HepG2 (cell line): ENCODE data around the gene GAL3ST3. TPM values are rescaled to one million over a fixed set of nuclear protein-coding genes. Genes with fewer than 3 reads are reported as not detected.

Source experiments
- ATAC-seq: fragments of 200-7000 bp; cut with Tn5 transposase; 3 replicates; pipeline ENCODE4 v1.9.1; 2020; ENCODE audit warnings: mild to moderate bottlenecking, moderate library complexity
- BruUV-seq: library from RNA; stranded (reverse); fragments of 400-500 nt; replicated peaks from 2 replicates; lab custom pipeline; 2021; lab: Mats Ljungman, UMichigan
- CTCF ChIA-PET: fragments of 300-600 bp; formaldehyde crosslinking; extraction: SDS; loops from one replicate; lab custom pipeline; 2021; ENCODE audit warnings: low total read pairs, inconsistent platforms, low intra/inter-chr PET ratio; lab: Yijun Ruan, JAX
- POLR2A ChIA-PET: fragments of 350-600 bp; sonication (Branson Sonifier 250); formaldehyde crosslinking; loops from one replicate; lab custom pipeline; 2020; ENCODE audit warnings: antibody characterized with exemption, inconsistent platforms; lab: Yijun Ruan, JAX
- DNase-seq: peaks from one replicate; pipeline ENCODE4 v3.0.0-alpha.2; 2015; ENCODE audit warnings: low spot score
- FAIRE-seq: peaks from 3 replicates; lab custom pipeline; 2011; peaks lifted over from hg19 to GRCh38; lab: Jason Lieb, UNC
- H2AFZ ChIP-seq: one replicate; pipeline ENCODE4 v1.6.1; 2011; ENCODE audit warnings: low read length, inconsistent platforms
- H3K27ac ChIP-seq: fragments of 300-600 bp; 3 replicates; pipeline ENCODE4 v1.8.0; 2011; ENCODE audit warnings: mixed run types, mild to moderate bottlenecking, mixed read lengths, low read length, inconsistent platforms; ENCODE audit not compliant: insufficient read depth; ENCODE audit errors: extremely low read length
- H3K27me3 ChIP-seq, 2 experiments: fragments of 200-600 bp in 1 of 2; 2 replicates in 1 of 2; 3 replicates in 1 of 2; pipeline versions ENCODE4 v1.6.0 to v1.8.0; 2011; ENCODE audit warnings: low read length in 2 of 2, mild to moderate bottlenecking in 2 of 2, moderate library complexity in 2 of 2, inconsistent platforms in 1 of 2; ENCODE audit not compliant: insufficient read depth in 2 of 2, control insufficient read depth in 1 of 2
- H3K36me3 ChIP-seq, 2 experiments: fragments of 200-600 bp in 1 of 2; replicated peaks in 1 of 2; 2 replicates in 1 of 2; 3 replicates in 1 of 2; pipeline versions ENCODE4 v1.5.1 to v1.8.0; 2011; ENCODE audit warnings: low read length in 2 of 2, inconsistent platforms in 1 of 2; ENCODE audit not compliant: insufficient read depth in 2 of 2, control insufficient read depth in 1 of 2
- H3K4me1 ChIP-seq: 2 replicates; pipeline ENCODE4 v1.5.1; 2012; ENCODE audit warnings: low read length, inconsistent platforms; ENCODE audit not compliant: insufficient read depth
- H3K4me2 ChIP-seq: 2 replicates; pipeline ENCODE4 v1.6.0; 2011; ENCODE audit warnings: low read depth, low read length, inconsistent platforms
- H3K4me3 ChIP-seq, 3 experiments: fragments of 200-600 bp in 1 of 3; sonication (generic), shearing (Covaris generic) in 1 of 3; replicated peaks in 1 of 3; 2 replicates each; pipeline ENCODE4 v1.5.1; 2011 to 2016; ENCODE audit warnings: low read length in 3 of 3, inconsistent platforms in 2 of 3, low read depth in 2 of 3, mild to moderate bottlenecking in 2 of 3, control low read depth in 1 of 3, mixed read lengths in 1 of 3; ENCODE audit not compliant: insufficient read depth in 1 of 3
- H3K79me2 ChIP-seq: one replicate; pipeline ENCODE4 v1.6.1; 2011; ENCODE audit warnings: low read length, inconsistent platforms; ENCODE audit not compliant: insufficient read depth
- H3K9ac ChIP-seq: 2 replicates; pipeline ENCODE4 v1.6.0; 2011; ENCODE audit warnings: mild to moderate bottlenecking, low read depth, low read length, inconsistent platforms; ENCODE audit not compliant: insufficient read depth
- H3K9me3 ChIP-seq: 2 replicates; pipeline ENCODE4 v1.5.1; 2012; ENCODE audit warnings: mild to moderate bottlenecking, low read length
- H4K20me1 ChIP-seq: 2 replicates; pipeline ENCODE4 v1.6.0; 2011; ENCODE audit warnings: inconsistent platforms, mild to moderate bottlenecking, low read length, moderate library complexity; ENCODE audit not compliant: insufficient read depth
- AGO2 ChIP-seq: fragments of 200-400 bp; formaldehyde crosslinking; optimal IDR thresholded peaks from 2 replicates; pipeline ENCODE3; 2017; ENCODE audit warnings: mild to moderate bottlenecking, low read depth, low read length, moderate library complexity
- AHDC1 ChIP-seq: sonication (generic); formaldehyde crosslinking; IDR thresholded peaks from 2 replicates; pipeline ENCODE4 v1.5.1; 2020; ENCODE audit warnings: mild to moderate bottlenecking, missing genetic modification reagents, borderline replicate concordance
- ARID2 ChIP-seq: sonication (generic); formaldehyde crosslinking; IDR thresholded peaks from 2 replicates; pipeline ENCODE4 v1.8.1; 2022; ENCODE audit warnings: mild to moderate bottlenecking, missing genetic modification reagents, borderline replicate concordance
- DZIP1 ChIP-seq: sonication (generic); formaldehyde crosslinking; IDR thresholded peaks from 2 replicates; pipeline ENCODE4 v1.5.0; 2020; ENCODE audit warnings: mild to moderate bottlenecking, missing genetic modification reagents
- JDP2 ChIP-seq: sonication (generic); formaldehyde crosslinking; IDR thresholded peaks from 2 replicates; pipeline ENCODE4 v1.8.1; 2022; ENCODE audit warnings: missing genetic modification reagents, borderline replicate concordance
- NFYC ChIP-seq: IDR thresholded peaks from 2 replicates; pipeline ENCODE4 v1.6.1; 2016; ENCODE audit warnings: missing genetic modification reagents, missing compliant biosample characterization
- PHF20 ChIP-seq: sonication (generic); formaldehyde crosslinking; IDR thresholded peaks from 2 replicates; pipeline ENCODE4 v1.5.0; 2020; ENCODE audit warnings: mild to moderate bottlenecking, missing genetic modification reagents
- RCOR2 ChIP-seq: IDR thresholded peaks from 2 replicates; pipeline ENCODE4 v1.6.1; 2016; ENCODE audit warnings: missing biosample characterization, missing genetic modification reagents
- SIX4 ChIP-seq: sonication (generic); formaldehyde crosslinking; IDR thresholded peaks from 2 replicates; pipeline ENCODE4 v1.4.0; 2020; ENCODE audit warnings: missing genetic modification reagents
- SMYD3 ChIP-seq: sonication (generic); formaldehyde crosslinking; IDR thresholded peaks from 2 replicates; pipeline ENCODE4 v1.8.1; 2023; ENCODE audit warnings: mild to moderate bottlenecking, missing genetic modification reagents
- SYNCRIP ChIP-seq: fragments of 200-400 bp; formaldehyde crosslinking; IDR thresholded peaks from 2 replicates; pipeline ENCODE4 v1.6.1; 2018; ENCODE audit warnings: mild to moderate bottlenecking, low read depth, low read length; ENCODE audit not compliant: insufficient read depth
- TCF12 ChIP-seq, 2 experiments: fragments of 450-650 bp in 1 of 2; sonication (generic) in 1 of 2; formaldehyde crosslinking in 1 of 2; IDR thresholded peaks; 2 replicates each; pipeline versions ENCODE4 v1.6.1 to v1.8.0; 2017 to 2022; ENCODE audit warnings: antibody characterized with exemption in 1 of 2, mild to moderate bottlenecking in 1 of 2, missing genetic modification reagents in 1 of 2, moderate library complexity in 1 of 2
- ZFX ChIP-seq: sonication (generic); formaldehyde crosslinking; IDR thresholded peaks from 2 replicates; pipeline ENCODE4 v1.4.0; 2020; ENCODE audit warnings: mild to moderate bottlenecking, low read depth, missing genetic modification reagents, moderate library complexity
- ZNF180 ChIP-seq: sonication (generic); formaldehyde crosslinking; IDR thresholded peaks from 2 replicates; pipeline ENCODE4 v1.4.0; 2020; ENCODE audit warnings: low read depth, missing genetic modification reagents, borderline replicate concordance
- ZNF543 ChIP-seq: sonication (generic); formaldehyde crosslinking; IDR thresholded peaks from 2 replicates; pipeline ENCODE4 v1.4.0; 2020; ENCODE audit warnings: mild to moderate bottlenecking, missing genetic modification reagents
- ZNF703 ChIP-seq: sonication (generic); formaldehyde crosslinking; IDR thresholded peaks from 2 replicates; pipeline ENCODE4 v1.5.1; 2020; ENCODE audit warnings: missing genetic modification reagents, mild to moderate bottlenecking, moderate library complexity, borderline replicate concordance
- WGBS: methylation state at CpG from one replicate; pipeline ENCODE4 v1.1.6; 2017; ENCODE audit warnings: low lambda C conversion rate; 5-methylcytosine and 5-hydroxymethylcytosine counted together
- in situ Hi-C: cut with HindIII; loops from 2 replicates; pipeline ENCODE4 v1.10.0; 2017; ENCODE audit warnings: low pct_unique_long_range_greater_than_20kb; ENCODE audit not compliant: extremely low pct_ligation_motif_present
- intact Hi-C: fragments of 100-400 bp; cut with micrococcal nuclease; formaldehyde crosslinking; loops from one replicate; pipeline ENCODE4 v1.10.0; 2022; ENCODE audit not compliant: unreplicated experiment
- polyA plus RNA-seq, 8 experiments: library from polyadenylated mRNA; depleted of rRNA in 3 of 8; stranded (reverse) in 7 of 8; unstranded in 1 of 8; fragments of >200 nt; fragmentation: Illumina TruSeq in 4 of 8; extraction: Trizol in 4 of 8; gene quantifications; 2 replicates each; pipeline versions ENCODE4 v1.2.1 to v1.2.3, GENCODE V29; 2011 to 2016; ENCODE audit warnings: low read depth in 4 of 8, missing spikeins in 1 of 8, mixed read lengths in 1 of 8; ENCODE audit not compliant: insufficient read depth in 1 of 8
- total RNA-seq, 5 experiments: library from RNA; depleted of rRNA; stranded (reverse); fragments of >200 nt; fragmentation: Illumina TruSeq; extraction: Trizol; gene quantifications; 2 replicates each; pipeline ENCODE4 v1.2.3, GENCODE V29; 2016; ENCODE audit warnings: low read depth in 1 of 5

The GAL3ST3 gene
- total and polyA plus RNA-seq, 2 of the 13 experiments (the other 11 are each of a cell fraction or from before 2014, with no cell fraction given), result not detected

- ATAC-seq, result no peak
- in situ Hi-C loops, result no loop called here
- peak overlapping the region; percentile 89 for H3K4me2 ChIP-seq
- BruUV-seq, result TSS peak; percentile 35
- DNase-seq, result no peak
- no peaks in the 10 kb centered on the region for H3K27me3 ChIP-seq
- H2AFZ ChIP-seq, result no peak overlapping the region
- 47% methylated on average over 2 of the region's 2 CpGs for WGBS
- FAIRE-seq, result no peak
- ChIA-PET CTCF (no interaction called here), POLR2A (interaction anchor here (0.7 to 5.1 kb wide), 4 partner anchors 15 to 48 kb away, joined by 3 to 40 read pairs (median 4); partner anchors contain the start of gene SF3B2)
- no peaks in the 10 kb centered on the region for H4K20me1 ChIP-seq
- no peaks in the 10 kb centered on the region for H3K9me3 ChIP-seq
- TF ChIP-seq JDP2 (CRISPR knock-in tag) (no peak), TCF12 (IDR thresholded peaks at IDR 0.05) (no peak), TCF12 (CRISPR knock-in tag; IDR thresholded peaks at IDR 0.05) (no peak), RCOR2 (CRISPR knock-in tag) (no peak), ZNF180 (CRISPR knock-in tag) (no peak), AHDC1 (CRISPR knock-in tag) (no peak), DZIP1 (CRISPR knock-in tag) (no peak), ZNF703 (CRISPR knock-in tag) (no peak), SYNCRIP (no peak), NFYC (CRISPR knock-in tag) (no peak), SIX4 (no peak), PHF20 (CRISPR knock-in tag) (no peak), SMYD3 (CRISPR knock-in tag) (no peak), AGO2 (no peak), ARID2 (CRISPR knock-in tag) (no peak), ZFX (no peak), ZNF543 (no peak)
- H3K79me2 ChIP-seq, result peaks cover 21% of the 10 kb centered on the region
- peaks cover 55% of the 10 kb centered on the region for H3K4me1 ChIP-seq
- peak overlapping the region; percentile 82 to 88 (median 86) for H3K4me3 ChIP-seq
- peak overlapping the region; percentile 82 for H3K9ac ChIP-seq
- H3K27ac ChIP-seq, result peak overlapping the region; percentile 18
- H3K36me3 ChIP-seq, result peaks cover 11 to 25% of the 10 kb centered on the region in 2 experiments
- intact Hi-C loops, result loop anchor here (5.0 kb wide), 1 partner anchor 46 kb away; no protein-coding TSS in a partner anchor
Observed at GRCh38 chr11:66071381-66071801, 22.4 kb upstream of the GAL3ST3 start.
